HepG2 (cell line): Measurements from ENCODE around the gene MYCBP2. TPM values are rescaled to one million over a fixed set of nuclear protein-coding genes. Genes with fewer than 3 reads are reported as not detected.

Experiments used
- ATAC-seq: fragments of 200-7000 bp; cut with Tn5 transposase; 3 replicates; pipeline ENCODE4 v1.9.1; 2020; ENCODE audit warnings: mild to moderate bottlenecking, moderate library complexity
- BruUV-seq: library from RNA; stranded (reverse); fragments of 400-500 nt; replicated peaks from 2 replicates; lab custom pipeline; 2021; lab: Mats Ljungman, UMichigan
- CTCF ChIA-PET: fragments of 300-600 bp; formaldehyde crosslinking; extraction: SDS; loops from one replicate; lab custom pipeline; 2021; ENCODE audit warnings: low total read pairs, inconsistent platforms, low intra/inter-chr PET ratio; lab: Yijun Ruan, JAX
- POLR2A ChIA-PET: fragments of 350-600 bp; sonication (Branson Sonifier 250); formaldehyde crosslinking; loops from one replicate; lab custom pipeline; 2020; ENCODE audit warnings: antibody characterized with exemption, inconsistent platforms; lab: Yijun Ruan, JAX
- DNase-seq: peaks from one replicate; pipeline ENCODE4 v3.0.0-alpha.2; 2015; ENCODE audit warnings: low spot score
- FAIRE-seq: peaks from 3 replicates; lab custom pipeline; 2011; peaks lifted over from hg19 to GRCh38; lab: Jason Lieb, UNC
- H2AFZ ChIP-seq: one replicate; pipeline ENCODE4 v1.6.1; 2011; ENCODE audit warnings: low read length, inconsistent platforms
- H3K27ac ChIP-seq: fragments of 300-600 bp; 3 replicates; pipeline ENCODE4 v1.8.0; 2011; ENCODE audit warnings: mixed run types, mild to moderate bottlenecking, mixed read lengths, low read length, inconsistent platforms; ENCODE audit not compliant: insufficient read depth; ENCODE audit errors: extremely low read length
- H3K27me3 ChIP-seq, 2 experiments: fragments of 200-600 bp in 1 of 2; 2 replicates in 1 of 2; 3 replicates in 1 of 2; pipeline versions ENCODE4 v1.6.0 to v1.8.0; 2011; ENCODE audit warnings: low read length in 2 of 2, mild to moderate bottlenecking in 2 of 2, moderate library complexity in 2 of 2, inconsistent platforms in 1 of 2; ENCODE audit not compliant: insufficient read depth in 2 of 2, control insufficient read depth in 1 of 2
- H3K36me3 ChIP-seq, 2 experiments: fragments of 200-600 bp in 1 of 2; replicated peaks in 1 of 2; 2 replicates in 1 of 2; 3 replicates in 1 of 2; pipeline versions ENCODE4 v1.5.1 to v1.8.0; 2011; ENCODE audit warnings: low read length in 2 of 2, inconsistent platforms in 1 of 2; ENCODE audit not compliant: insufficient read depth in 2 of 2, control insufficient read depth in 1 of 2
- H3K4me1 ChIP-seq: 2 replicates; pipeline ENCODE4 v1.5.1; 2012; ENCODE audit warnings: low read length, inconsistent platforms; ENCODE audit not compliant: insufficient read depth
- H3K4me2 ChIP-seq: 2 replicates; pipeline ENCODE4 v1.6.0; 2011; ENCODE audit warnings: low read depth, low read length, inconsistent platforms
- H3K4me3 ChIP-seq, 3 experiments: fragments of 200-600 bp in 1 of 3; sonication (generic), shearing (Covaris generic) in 1 of 3; replicated peaks in 1 of 3; 2 replicates each; pipeline ENCODE4 v1.5.1; 2011 to 2016; ENCODE audit warnings: low read length in 3 of 3, inconsistent platforms in 2 of 3, low read depth in 2 of 3, mild to moderate bottlenecking in 2 of 3, control low read depth in 1 of 3, mixed read lengths in 1 of 3; ENCODE audit not compliant: insufficient read depth in 1 of 3
- H3K79me2 ChIP-seq: one replicate; pipeline ENCODE4 v1.6.1; 2011; ENCODE audit warnings: low read length, inconsistent platforms; ENCODE audit not compliant: insufficient read depth
- H3K9ac ChIP-seq: 2 replicates; pipeline ENCODE4 v1.6.0; 2011; ENCODE audit warnings: mild to moderate bottlenecking, low read depth, low read length, inconsistent platforms; ENCODE audit not compliant: insufficient read depth
- H3K9me3 ChIP-seq: 2 replicates; pipeline ENCODE4 v1.5.1; 2012; ENCODE audit warnings: mild to moderate bottlenecking, low read length
- H4K20me1 ChIP-seq: 2 replicates; pipeline ENCODE4 v1.6.0; 2011; ENCODE audit warnings: inconsistent platforms, mild to moderate bottlenecking, low read length, moderate library complexity; ENCODE audit not compliant: insufficient read depth
- ESRRA ChIP-seq: sonication (generic); formaldehyde crosslinking; IDR thresholded peaks from 2 replicates; pipeline ENCODE4 v1.5.1; 2020; ENCODE audit warnings: mild to moderate bottlenecking, low read depth, missing genetic modification reagents
- RELA ChIP-seq: sonication (generic); formaldehyde crosslinking; IDR thresholded peaks from 2 replicates; pipeline ENCODE4 v1.4.0; 2020; ENCODE audit warnings: missing genetic modification reagents
- SETDB1 ChIP-seq: sonication (generic); formaldehyde crosslinking; IDR thresholded peaks from 2 replicates; pipeline ENCODE4 v1.5.1; 2020; ENCODE audit warnings: missing genetic modification reagents, mild to moderate bottlenecking, borderline replicate concordance
- SMC3 ChIP-seq: IDR thresholded peaks from 2 replicates; pipeline ENCODE4 v1.6.1; 2011; ENCODE audit warnings: low read length, improper control_type of control experiment
- ZMYM2 ChIP-seq: sonication (generic); formaldehyde crosslinking; IDR thresholded peaks from 2 replicates; pipeline ENCODE4 v1.8.0; 2022; ENCODE audit warnings: mild to moderate bottlenecking, missing genetic modification reagents
- ZNF136 ChIP-seq: sonication (generic); formaldehyde crosslinking; IDR thresholded peaks from 2 replicates; pipeline ENCODE4 v1.8.1; 2022; ENCODE audit warnings: low read depth, mild to moderate bottlenecking, moderate library complexity, missing genetic modification reagents
- ZNF138 ChIP-seq: sonication (generic); formaldehyde crosslinking; IDR thresholded peaks from 2 replicates; pipeline ENCODE4 v1.5.0; 2020; ENCODE audit warnings: mild to moderate bottlenecking, low read depth, missing genetic modification reagents
- ZNF598 ChIP-seq: sonication (generic); formaldehyde crosslinking; IDR thresholded peaks from 2 replicates; pipeline ENCODE4 v1.5.1; 2020; ENCODE audit warnings: mild to moderate bottlenecking, missing genetic modification reagents, borderline replicate concordance
- WGBS: methylation state at CpG from one replicate; pipeline ENCODE4 v1.1.6; 2017; ENCODE audit warnings: low lambda C conversion rate; 5-methylcytosine and 5-hydroxymethylcytosine counted together
- in situ Hi-C: cut with HindIII; loops from 2 replicates; pipeline ENCODE4 v1.10.0; 2017; ENCODE audit warnings: low pct_unique_long_range_greater_than_20kb; ENCODE audit not compliant: extremely low pct_ligation_motif_present
- intact Hi-C: fragments of 100-400 bp; cut with micrococcal nuclease; formaldehyde crosslinking; loops from one replicate; pipeline ENCODE4 v1.10.0; 2022; ENCODE audit not compliant: unreplicated experiment
- polyA plus RNA-seq, 8 experiments: library from polyadenylated mRNA; depleted of rRNA in 3 of 8; stranded (reverse) in 7 of 8; unstranded in 1 of 8; fragments of >200 nt; fragmentation: Illumina TruSeq in 4 of 8; extraction: Trizol in 4 of 8; gene quantifications; 2 replicates each; pipeline versions ENCODE4 v1.2.1 to v1.2.3, GENCODE V29; 2011 to 2016; ENCODE audit warnings: low read depth in 4 of 8, missing spikeins in 1 of 8, mixed read lengths in 1 of 8; ENCODE audit not compliant: insufficient read depth in 1 of 8
- total RNA-seq, 5 experiments: library from RNA; depleted of rRNA; stranded (reverse); fragments of >200 nt; fragmentation: Illumina TruSeq; extraction: Trizol; gene quantifications; 2 replicates each; pipeline ENCODE4 v1.2.3, GENCODE V29; 2016; ENCODE audit warnings: low read depth in 1 of 5

The MYCBP2 gene
- total and polyA plus RNA-seq, 2 of the 13 experiments (the other 11 are each of a cell fraction or from before 2014, with no cell fraction given), result 16.3 to 35.3 TPM

DNA sequence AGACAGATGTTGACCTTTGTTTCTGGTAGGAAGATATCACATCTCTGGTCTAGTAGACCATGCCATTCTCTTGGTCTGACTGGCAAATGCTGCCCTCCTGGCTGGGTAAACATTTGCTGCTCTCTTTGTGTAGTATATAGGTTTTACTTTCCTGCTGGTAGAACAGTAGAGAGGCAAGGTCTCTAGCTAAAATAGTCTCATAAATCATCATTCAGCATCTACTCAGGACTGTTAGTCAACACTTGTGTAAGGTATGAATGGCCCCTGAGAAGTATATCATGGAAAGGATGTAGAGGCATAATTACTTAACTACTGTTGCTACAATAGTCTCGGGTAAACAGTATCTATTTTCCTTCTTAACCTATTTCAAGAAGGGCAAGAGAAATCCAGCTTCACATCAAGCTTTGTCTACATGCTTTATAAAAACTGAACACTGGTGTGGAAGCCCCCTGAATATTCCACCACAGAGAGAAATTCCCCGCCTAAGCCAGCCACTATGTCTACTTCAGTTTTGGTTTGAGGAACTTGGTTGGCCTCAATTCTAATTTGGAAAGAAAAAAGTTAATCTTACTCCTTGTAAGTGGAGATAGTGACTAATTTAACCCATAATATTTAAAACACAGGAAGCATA, 18.4 kb upstream of the MYCBP2 start (continued):
- TF ChIP-seq ZNF136 (no peak), SMC3 (no peak)

DNA sequence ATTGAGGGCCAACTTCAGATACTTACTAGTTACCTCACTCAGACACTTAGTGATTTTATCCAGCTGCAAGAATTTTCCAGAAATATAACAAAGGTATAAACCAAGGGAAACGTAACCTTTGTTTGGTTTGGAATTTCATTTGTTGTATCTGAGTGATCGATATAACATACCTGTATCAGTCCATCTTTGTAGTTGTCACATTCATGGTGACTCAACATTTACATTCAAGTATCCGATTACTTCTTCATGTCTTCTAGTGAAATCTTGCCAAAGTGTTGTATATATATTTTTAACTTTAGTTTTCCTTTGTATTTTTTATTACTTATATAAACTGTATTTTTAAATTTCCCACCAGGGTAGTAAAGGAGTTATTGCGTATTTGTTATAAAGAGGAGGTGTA, 16.9 kb upstream of the MYCBP2 start:
- no peak for DNase-seq
- in situ Hi-C loops, result no loop called here
- H3K4me3 ChIP-seq, result no peak overlapping the region
- H3K36me3 ChIP-seq, result no peaks in the 10 kb centered on the region
- intact Hi-C loops, result no loop called here
- no peak overlapping the region for H3K27ac ChIP-seq
- H2AFZ ChIP-seq, result no peak overlapping the region
- TF ChIP-seq ZNF598 (CRISPR knock-in tag), result no peak
- TF ChIP-seq SETDB1 (CRISPR knock-in tag), result no peak
- TF ChIP-seq ESRRA (CRISPR knock-in tag), result no peak
- TF ChIP-seq RELA (CRISPR knock-in tag), result no peak
- TF ChIP-seq ZMYM2 (CRISPR knock-in tag), result no peak
- no peak for TF ChIP-seq ZNF138
- ChIA-PET POLR2A (no interaction called here), CTCF (no interaction called here)
- H4K20me1 ChIP-seq, result no peaks in the 10 kb centered on the region
- no TSS peak for BruUV-seq
- H3K4me2 ChIP-seq, result no peak overlapping the region
- H3K27me3 ChIP-seq, result peaks cover 0 to 8% of the 10 kb centered on the region in 2 experiments; a peak in 2 of 5 replicates
- no peak for ATAC-seq
- H3K9ac ChIP-seq, result no peak overlapping the region
- no peak for FAIRE-seq
- no peaks in the 10 kb centered on the region for H3K4me1 ChIP-seq
- WGBS, result 69% methylated on average over 4 of the region's 4 CpGs
- no peaks in the 10 kb centered on the region for H3K79me2 ChIP-seq
- H3K9me3 ChIP-seq, result no peaks in the 10 kb centered on the region
